Mucosa of gallbladder (tissue), 1 donor: ENCODE data around the gene BBS9. TPM values are rescaled to one million over a fixed set of nuclear protein-coding genes. Genes with fewer than 3 reads are reported as not detected.

Source experiments
- DNase-seq: peaks from one replicate; pipeline ENCODE4 v3.0.0-alpha.2; 2020; ENCODE audit warnings: low spot score
- total RNA-seq: library from RNA; stranded (reverse); gene quantifications from one replicate; pipeline ENCODE4 v1.2.1, GENCODE V29; 2021
- donor health status: DM: no; HTN: no; CAD: no.

The BBS9 gene
- total RNA-seq, 1 donor from 2014 or later = 24.3 TPM

DNA sequence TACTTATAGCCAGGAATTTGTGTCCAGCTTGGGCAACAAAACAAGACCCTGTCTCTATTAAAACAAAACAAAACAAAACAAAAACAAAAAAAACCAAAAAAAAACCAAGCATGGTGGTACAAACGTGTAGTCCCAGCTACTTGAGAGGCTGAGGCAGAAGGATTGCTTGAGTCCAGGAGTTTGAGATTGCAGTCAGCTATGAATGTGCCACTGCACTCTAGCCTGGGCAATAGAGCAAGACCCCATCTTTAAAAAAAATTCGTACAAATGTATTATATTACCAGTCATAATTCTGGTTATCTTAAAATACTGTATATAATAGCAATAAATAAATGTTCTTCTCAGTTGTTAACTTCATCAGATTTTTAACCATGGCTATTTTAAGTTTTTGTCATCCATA is 2.3 kb upstream of the BBS9 start:
- no peak for DNase-seq

DNA sequence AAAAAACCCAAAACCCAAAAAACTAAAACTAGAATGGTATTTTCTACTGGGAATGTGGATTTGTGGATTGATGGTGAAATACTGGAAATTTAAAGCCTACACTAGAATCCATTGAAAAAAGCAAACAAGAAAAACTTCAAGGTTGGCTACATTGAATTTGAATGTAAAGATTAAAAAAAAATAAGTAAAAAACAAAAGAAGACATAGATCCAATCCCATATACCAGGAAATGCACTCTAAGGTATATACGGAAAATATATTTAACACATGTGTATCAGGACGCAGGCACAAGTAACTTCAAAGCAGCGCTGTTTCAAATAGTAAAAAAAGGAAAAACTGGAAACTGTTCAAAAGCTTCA is 754 bp upstream of the BBS9 start:
- DNase-seq = no peak

DNA sequence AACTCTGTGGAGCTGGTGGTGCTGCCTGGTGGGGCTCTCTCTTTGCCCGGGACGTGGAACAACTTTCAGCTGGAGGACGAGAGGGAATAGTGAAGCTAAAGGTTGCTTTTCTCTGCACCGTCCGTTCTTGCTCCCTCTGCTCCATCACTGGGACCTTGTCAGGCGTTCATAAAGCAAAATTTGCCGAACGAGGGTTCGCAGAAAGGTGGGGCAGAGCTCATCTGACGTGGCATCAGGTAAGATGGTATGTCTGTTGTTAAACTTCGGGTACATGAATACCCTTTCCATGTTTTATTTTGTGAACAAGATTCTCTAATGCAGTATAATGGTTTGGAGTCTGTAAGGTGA is 416 bp downstream of the BBS9 start:
- no peak for DNase-seq

DNA sequence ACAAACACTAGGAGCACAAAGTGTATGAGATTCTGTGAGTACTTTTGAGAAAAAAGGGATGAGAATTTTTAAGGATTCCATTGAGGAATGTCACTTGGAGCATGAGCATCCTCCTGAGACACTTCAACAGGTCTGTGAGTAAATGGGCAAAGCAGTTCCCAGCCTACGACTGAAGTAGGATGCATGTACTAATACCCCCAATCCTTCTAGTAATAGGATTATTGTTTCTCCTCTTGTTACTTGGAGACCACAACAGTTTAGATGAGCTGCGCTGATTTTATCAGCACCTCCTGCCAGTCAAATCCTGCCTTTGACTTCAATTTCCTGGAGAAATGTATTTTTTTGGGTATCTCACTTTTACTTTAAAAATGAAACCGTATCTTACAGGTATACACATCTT is 820 bp downstream of the BBS9 start:
- DNase-seq = no peak

DNA sequence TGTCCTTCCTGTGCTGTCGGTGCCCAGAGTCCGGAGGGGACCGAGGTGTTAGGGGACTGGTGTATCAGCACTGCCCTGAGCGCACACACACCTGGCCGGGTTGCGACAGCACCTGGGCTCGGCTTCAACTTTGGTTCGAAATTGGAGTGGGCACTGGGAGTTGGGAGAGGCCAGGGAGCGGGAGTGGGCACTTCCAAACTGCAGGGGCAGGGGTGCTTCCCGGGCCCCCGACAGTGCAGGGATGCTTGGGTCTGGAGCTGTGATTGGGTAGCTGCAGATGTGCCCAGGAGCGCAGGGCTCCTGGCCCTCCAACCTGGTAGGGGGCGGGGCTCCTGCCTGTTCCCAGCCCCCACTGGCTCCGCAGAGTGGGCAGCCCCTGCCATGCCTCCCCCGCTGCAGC is 7.7 kb downstream of the BBS9 start:
- no peak for DNase-seq

DNA sequence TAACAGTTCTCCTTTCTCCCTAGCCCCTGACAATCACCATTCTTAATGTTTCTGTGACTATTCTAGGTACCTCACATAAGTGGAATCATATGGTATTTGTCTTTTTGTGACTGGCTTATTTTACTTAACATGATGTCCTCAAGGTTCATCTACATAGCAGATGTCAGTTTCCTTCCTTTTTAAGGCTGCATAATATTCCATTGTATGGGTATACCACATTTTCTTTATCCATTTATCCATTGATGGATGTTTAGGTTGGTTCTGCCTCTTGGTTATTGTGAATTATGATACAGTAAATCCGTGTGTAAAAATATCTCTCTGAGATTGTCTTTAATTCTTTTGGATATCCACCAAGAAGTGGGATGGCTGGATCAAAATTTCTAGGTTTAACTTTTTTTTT is 13.2 kb downstream of the BBS9 start:
- no peak for DNase-seq

DNA sequence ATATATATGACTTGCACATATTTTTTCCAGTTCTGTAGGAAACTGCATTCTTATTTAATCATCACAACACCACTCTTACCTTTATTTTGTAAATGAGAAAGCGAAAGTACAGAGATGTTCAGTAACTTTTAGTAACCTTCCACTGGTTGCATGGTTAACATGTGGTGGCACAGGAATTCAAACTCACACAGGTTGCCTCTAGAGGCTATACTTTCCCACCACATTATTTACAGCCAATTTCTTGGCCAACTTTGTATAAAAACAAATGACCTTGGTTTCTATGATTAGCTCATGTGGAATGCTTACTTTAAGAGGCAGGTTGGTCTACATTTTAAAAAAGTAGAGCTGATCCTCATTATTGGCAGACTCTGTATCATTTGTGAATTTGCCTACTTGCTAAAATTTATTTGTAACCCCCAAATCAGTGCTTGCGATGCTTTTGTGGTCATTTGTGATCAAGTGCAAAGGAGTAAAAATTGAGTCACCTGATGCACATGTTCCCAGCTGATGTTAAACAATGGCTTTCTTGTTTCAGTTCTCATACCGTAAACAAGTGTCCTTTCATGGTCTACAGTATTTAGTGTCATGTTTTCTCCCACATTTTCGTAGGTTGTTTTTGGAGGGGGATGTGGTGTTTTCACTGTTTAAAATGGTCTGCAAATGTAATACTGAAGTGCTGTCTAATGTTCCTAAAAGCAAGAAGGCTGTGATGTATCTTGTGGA is 14.8 kb downstream of the BBS9 start:
- DNase-seq = no peak

DNA sequence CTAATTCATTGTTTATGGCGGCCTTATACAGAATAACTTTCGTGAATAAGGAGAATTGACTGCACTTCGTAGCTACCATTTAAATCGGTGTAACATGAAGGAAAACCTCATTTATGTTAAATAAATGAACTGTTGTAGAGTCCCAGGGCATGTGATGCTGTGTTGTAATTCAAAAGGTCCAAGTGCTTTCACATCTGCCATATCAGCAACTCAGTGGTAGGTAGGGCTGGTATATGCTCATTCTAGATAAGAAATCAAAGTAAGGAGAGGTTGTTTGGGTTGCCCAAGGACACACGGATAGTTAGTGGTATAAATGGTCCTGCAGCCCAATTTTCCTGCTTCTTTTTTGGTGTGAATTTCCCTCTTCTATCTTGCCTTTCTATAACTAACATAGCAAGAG is 15.8 kb downstream of the BBS9 start:
- no peak for DNase-seq

DNA sequence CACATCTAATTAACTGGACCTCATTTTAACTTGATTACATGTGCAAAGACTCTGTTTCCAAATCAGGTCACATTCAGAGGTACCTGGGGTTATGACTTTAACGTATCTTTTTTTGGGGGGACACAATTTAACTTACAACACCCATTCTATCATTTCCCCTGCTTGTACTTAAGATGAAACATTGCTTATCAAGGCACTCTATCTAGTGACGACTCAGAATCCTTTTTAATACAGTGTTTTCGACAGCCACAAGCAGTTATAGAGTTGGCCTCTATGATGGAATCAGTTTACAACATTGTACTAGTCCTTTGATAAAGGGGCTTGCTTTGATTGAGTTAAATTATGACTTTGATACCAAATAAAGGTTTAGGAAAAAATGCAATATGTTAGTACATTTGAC is 22.7 kb downstream of the BBS9 start:
- no peak for DNase-seq

DNA sequence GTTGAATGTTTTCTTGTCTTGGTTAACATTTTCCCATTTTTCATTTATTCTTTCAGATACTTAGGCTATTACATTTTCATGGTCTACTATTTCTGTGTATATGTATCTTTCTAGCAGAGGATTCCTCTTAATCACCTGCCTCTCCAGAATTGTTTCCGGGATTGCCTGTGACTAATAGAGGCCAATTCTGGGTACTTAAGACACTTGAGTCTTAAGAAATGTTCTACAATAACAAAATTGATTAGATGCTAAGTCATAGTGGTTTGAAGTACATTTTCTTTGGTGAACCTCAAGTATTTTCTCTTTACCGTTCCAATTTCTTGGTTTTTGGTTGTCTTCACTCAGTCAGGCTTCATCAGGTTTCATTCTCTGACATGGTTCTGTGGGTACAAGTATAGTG is 26.4 kb downstream of the BBS9 start:
- DNase-seq = no peak

DNA sequence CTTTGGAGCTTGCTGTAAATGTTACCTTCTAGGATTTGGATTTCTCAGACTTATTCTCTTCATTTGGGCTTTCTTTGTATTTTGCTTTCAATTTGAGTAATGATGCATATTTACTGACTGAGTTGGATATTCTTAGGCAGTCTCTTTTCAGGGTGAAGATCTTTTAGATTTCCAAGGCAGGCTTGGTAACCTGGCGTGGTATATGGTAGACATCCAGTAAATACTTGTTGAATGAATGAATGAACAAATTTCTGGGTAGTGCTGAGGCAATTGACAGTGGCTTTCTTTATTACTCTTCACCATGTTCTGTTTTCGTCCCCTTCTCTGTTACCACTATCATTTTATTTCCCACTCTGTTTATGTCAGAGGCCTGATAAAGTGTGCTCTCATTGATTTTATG is 27.1 kb downstream of the BBS9 start:
- no peak for DNase-seq

DNA sequence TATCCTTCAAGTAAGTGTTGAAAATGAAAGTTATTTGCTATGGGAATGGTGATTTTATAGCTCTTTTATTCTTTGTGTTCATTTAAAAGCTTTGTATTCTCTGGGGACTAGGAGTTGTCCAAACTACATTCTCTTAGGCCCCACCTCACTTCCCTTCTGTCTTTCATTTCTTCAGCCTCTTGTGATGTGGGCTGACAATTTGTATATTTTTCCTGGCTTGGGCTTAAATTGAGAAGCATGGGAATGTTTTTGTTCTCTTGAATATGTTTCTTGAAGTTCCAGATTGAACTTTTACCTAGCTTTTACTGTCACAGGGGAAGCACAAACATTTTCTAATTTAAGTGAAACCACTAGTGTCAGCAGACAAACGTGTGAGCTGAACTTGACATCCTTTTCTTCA is 27.9 kb downstream of the BBS9 start:
- DNase-seq = no peak

DNA sequence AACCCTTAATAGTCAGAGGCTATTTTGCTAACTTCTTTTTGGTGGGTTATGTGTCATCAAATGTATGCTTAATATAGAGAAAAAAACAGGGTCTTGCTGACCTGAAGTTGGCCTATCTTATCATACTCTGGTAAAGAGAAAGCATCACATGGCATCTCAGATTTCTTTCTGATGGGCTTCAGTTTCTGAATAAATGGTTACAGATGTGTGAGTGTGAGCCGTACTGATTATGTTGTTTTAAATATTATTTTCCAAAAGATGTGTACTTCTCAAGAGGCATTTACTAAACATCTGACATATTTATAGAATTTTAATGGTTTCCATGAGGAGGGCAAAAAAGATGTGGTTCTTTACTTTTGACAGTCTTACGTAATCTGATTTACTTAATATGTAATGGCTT is 28.4 kb downstream of the BBS9 start:
- no peak for DNase-seq

DNA sequence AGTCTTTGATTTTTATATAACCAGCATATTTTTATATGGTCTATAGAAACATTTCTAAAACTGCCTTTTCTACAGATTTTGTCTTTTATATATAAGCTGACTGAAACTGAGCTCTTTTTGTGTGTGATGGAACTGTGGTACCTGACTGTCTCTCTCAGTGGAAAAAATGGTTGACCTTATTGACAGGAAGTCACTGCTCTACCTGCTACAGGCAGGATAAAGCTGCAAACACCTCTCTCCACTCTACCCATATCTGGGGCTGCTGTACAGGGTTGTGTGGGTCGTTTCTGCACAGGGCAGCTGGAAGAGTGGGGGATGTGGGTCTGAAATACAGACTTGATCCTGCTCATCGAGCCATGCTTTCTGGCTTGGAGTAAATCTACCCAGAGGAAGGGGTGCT is 48.5 kb downstream of the BBS9 start:
- no peak for DNase-seq

DNA sequence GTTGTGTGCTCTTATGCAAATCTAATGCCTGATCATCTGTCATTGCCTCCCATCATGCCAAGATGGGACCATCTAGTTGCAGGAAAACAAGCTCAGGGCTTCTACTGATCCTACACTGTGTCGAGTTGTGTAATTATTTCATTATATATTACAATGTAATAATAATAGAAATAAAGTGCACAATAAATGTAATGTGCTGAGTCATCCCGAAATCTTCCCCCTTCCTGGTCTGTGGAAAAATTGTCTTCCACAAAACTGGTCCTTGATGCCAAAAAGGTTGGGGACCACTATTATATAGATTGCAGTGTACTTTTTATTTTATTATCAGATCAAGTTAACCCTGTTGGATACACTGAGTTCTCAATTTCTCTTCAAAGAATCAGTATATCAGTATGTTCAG is 50.2 kb downstream of the BBS9 start:
- no peak for DNase-seq

DNA sequence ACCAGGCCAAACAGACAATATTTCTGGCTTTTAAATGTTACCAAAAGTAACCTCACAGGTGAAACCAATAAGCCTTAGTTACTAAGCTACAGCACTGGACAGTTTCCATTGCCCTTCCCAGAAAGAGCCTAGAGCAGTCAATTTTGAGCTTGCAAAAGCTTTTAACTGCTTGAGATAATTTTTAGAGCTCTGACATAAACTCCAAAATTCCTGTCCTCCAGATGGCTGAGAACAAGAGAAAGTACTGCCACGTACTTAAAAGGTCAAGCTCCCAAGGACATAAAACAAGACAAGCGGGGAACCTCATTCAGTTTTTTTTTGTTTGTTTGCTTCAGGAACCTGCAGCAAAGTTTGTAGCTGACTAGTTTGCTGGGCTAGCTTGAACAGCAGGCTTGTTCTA is 54.1 kb downstream of the BBS9 start:
- DNase-seq = no peak

DNA sequence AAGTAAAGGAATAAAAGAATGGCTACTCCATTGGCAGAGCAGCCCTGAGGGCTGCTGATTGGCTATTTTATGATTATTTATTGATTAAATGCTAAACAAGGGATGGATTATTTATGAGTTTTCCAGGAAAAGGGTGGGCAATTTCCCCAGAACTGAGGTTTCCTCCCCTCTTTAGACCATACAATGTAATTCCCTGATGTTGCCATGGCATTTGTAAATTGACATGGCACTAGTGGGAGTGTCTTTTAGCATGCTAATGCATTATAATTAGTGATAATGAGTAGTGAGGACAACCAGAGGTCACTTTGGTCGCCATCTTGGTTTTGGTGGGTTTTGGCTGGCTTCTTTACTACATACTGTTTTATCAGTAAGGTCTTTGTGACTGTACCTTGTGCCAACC is 55.5 kb downstream of the BBS9 start:
- no peak for DNase-seq

DNA sequence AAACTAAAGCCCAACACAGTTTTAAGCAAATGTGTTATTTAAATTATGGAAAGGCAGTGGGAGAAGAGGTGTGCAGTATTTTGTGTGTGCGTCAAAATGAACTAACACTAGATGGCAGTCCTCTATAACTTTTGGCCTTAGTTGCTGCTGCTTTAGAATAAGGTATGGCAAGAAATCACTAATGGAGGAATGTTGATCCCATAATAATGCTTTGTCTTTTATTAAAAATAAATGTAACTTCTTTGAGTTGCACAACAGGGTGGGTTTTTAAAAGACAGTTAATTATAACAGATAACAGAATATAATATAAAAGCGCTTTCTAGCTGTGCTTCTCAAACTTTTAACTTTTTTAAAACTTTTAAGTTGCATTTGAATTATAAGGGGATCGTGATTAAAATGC is 56.4 kb downstream of the BBS9 start:
- DNase-seq = no peak

DNA sequence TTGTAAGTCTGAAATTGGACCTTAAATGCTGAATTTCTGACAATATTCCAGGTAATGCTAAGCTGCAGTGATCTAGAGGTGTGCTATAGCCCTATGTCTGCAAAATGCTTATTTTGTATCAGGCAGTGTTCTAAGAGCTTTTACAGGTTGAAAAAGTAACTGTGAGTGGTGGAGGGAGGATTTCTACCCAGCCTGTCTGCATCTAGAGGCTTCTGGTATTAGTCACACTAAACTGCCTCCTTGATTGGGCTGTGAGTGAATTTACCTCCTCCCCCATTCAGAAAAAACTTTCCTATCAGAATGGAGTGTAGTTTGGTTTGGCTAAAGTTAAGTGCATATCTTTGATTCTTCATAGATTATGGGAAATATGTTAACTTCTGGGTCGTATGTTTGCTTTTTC is 56.8 kb downstream of the BBS9 start:
- no peak for DNase-seq

DNA sequence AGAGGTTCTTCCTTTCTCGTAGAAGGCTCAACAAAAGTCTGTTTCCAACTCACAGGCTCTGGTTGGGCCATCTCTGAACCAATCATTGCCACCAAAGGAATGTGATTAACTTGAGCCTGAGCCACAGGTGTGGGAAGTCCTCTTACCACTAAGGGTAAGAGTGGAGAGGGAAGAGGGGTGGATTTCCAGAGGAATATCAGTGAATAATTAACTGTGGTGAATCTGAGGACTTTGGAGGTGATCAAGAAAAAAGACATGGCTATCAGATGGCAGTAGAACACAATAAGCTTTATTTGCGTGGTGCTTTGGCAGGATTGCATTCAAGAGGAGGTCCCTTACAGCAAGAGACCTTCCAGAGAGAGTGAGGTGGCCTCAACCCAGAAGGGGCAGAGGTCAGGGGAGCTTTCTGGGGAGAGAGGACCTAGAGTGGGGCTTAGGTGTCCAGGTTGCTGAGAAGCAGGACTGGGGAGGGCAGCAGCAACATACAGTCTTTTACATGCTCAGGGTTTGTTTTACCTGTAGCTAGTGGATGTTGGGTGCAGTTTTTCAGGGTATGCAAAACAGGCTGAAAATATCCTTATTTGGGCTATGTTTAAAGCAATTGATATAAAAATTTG is 61.4 kb downstream of the BBS9 start:
- no peak for DNase-seq

DNA sequence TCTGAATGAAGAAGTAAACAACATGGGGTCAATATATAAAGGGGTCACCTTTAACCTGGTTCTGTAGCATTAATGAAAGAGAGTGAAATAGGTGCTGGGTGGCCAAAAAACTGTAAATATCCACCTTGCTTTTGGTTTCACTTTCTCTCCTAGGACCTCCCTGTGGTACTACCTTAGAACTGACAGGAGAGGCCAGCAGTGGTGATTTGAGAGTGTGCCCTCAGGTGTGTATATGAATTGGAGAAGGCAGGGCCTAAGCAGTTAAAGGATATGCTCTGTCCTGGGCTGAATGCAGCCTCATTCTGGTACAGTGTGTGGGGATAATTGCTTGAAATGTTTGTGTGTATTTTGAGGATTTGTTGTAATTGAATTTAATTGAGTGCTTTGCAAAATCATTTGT is 62.0 kb downstream of the BBS9 start:
- DNase-seq = no peak

DNA sequence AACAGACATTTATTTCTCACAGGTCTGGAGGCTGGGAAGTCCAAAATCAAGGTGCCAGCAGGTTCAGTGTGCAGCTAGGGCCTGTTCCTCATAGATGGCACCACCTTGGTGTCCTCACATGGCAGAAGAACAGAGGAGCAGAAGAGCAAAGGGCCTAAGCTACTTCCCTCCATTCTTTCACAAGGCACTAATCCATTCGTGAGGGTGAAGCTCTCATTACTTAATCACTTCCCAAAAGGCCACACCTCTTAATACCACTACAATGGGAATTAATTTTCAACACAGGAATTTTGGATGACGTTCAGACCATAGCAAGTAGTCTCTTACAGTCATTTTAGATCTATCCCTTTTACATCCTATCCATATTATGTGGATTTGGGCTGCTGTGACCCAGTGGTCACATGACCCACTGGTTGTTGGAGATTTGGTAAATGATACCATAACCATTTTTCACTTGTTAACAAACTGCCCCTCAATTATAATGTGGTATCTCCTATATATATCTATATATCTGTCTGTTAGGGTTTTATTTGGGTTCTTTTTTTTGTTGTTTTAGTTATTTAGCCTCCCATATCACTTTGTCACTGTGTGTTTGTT is 63.4 kb downstream of the BBS9 start:
- no peak for DNase-seq

DNA sequence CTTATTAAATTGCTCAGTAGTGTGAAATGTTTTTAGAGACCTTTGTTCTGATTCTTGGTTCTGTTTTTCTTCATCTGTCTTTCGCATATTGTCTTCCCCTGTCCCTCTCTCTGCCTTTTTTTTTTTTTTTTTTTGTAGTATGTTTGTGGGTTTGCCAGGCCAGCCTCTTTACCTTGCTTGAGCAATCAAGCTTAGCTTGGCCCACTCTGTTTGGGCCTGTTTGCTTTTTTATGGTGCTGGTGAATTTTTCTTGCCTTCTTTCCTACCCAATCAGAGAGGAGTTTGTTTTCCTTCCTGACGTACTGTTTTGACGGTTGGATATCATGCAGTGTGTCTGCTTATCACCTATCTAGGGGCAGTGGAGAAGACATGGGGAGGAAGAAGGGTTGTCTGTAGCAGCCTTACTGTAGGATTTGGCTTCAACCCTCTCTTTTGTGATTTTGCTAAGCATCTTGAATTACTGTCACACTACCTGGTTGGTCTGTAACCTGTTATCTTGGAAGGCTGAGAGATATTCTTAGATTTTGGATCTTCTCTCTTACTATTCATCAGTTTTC is 64.0 kb downstream of the BBS9 start:
- DNase-seq = no peak

DNA sequence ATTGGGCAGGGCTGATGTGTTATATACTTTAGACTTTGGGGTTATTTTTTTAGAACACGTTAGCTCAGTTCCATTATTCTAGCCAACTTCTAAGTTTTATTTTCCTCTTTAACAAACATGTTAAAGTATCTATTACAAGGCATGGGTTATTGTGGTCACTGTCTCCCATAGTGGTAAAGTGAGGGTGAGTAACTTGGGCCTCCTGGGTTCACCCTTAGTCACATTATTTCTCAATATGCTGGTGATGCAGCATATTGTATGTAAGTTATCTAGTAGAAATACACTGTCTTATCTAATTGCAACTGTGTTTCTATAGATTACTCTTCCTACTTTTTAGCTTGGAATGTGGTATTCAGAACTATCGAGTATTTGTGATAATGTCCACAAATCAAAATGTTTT is 65.9 kb downstream of the BBS9 start:
- no peak for DNase-seq
